Nephron progenitor cell (in vitro differentiated cells): Measurements from ENCODE around the gene FAM47E.
"Not testable (repeated sequence)": the region's sequence is repeated elsewhere in the genome, so short reads cannot be mapped to it uniquely, and the experiment has no call there.

Source experiments
- DNase-seq: peaks from one replicate; pipeline ENCODE4 v3.0.0; 2021
- H3K27ac Mint-ChIP-seq: 2 replicates; pipeline ENCODE4 v1.8.0; 2021; ENCODE audit warnings: mild to moderate bottlenecking, moderate library complexity, mixed read lengths
- H3K27me3 Mint-ChIP-seq: 2 replicates; pipeline ENCODE4 v1.8.0; 2021; ENCODE audit warnings: mild to moderate bottlenecking, low read depth, mixed read lengths; ENCODE audit not compliant: poor library complexity
- H3K36me3 Mint-ChIP-seq: 2 replicates; pipeline ENCODE4 v1.8.0; 2021; ENCODE audit warnings: low read depth, mixed read lengths
- H3K4me1 Mint-ChIP-seq: 2 replicates; pipeline ENCODE4 v1.8.0; 2021; ENCODE audit warnings: mixed read lengths
- H3K4me3 Mint-ChIP-seq: 2 replicates; pipeline ENCODE4 v1.8.0; 2021; ENCODE audit warnings: mild to moderate bottlenecking, moderate library complexity, mixed read lengths
- H3K9me3 Mint-ChIP-seq: 2 replicates; pipeline ENCODE4 v1.8.0; 2021; ENCODE audit warnings: mild to moderate bottlenecking, moderate library complexity, mixed read lengths
- CTCF ChIP-seq: fragments of 200-600 bp; sonication (generic); IDR thresholded peaks from 2 replicates; pipeline ENCODE4 v1.5.0; 2021; ENCODE audit warnings: antibody characterized with exemption

FAM47E gene

GRCh38 chr4:76277667-76278066 is 26.1 kb downstream of the FAM47E start:
- Mint-ChIP-seq H3K4me1 (no peaks in the 10 kb centered on the region), H3K4me3 (no peak overlapping the region), H3K9me3 (no peaks in the 10 kb centered on the region), H3K36me3 (no peaks in the 10 kb centered on the region), H3K27me3 (peaks cover 22% of the 10 kb centered on the region), H3K27ac (no peak overlapping the region)
- no peak for TF ChIP-seq CTCF
- DNase-seq, result no peak

GRCh38 chr4:76278583-76278982 is 27.1 kb downstream of the FAM47E start:
- no peaks in the 10 kb centered on the region for H3K36me3 Mint-ChIP-seq
- DNase-seq, result no peak
- no peaks in the 10 kb centered on the region for H3K4me1 Mint-ChIP-seq
- no peak overlapping the region for H3K4me3 Mint-ChIP-seq
- peaks cover 15% of the 10 kb centered on the region for H3K27me3 Mint-ChIP-seq
- TF ChIP-seq CTCF, result no peak
- no peaks in the 10 kb centered on the region for H3K9me3 Mint-ChIP-seq
- no peak overlapping the region for H3K27ac Mint-ChIP-seq

- no peak overlapping the region for H3K27ac Mint-ChIP-seq
- H3K4me1 Mint-ChIP-seq, result no peaks in the 10 kb centered on the region
- DNase-seq, result no peak
- no peak overlapping the region for H3K4me3 Mint-ChIP-seq
- no peaks in the 10 kb centered on the region for H3K36me3 Mint-ChIP-seq
- peaks cover 13% of the 10 kb centered on the region for H3K27me3 Mint-ChIP-seq
- H3K9me3 Mint-ChIP-seq, result no peaks in the 10 kb centered on the region
- no peak for TF ChIP-seq CTCF
Measured at GRCh38 chr4:76279462-76279861, 27.9 kb downstream of the FAM47E start.

GRCh38 chr4:76280488-76281441 is 29.2 kb downstream of the FAM47E start:
- peaks cover 12% of the 10 kb centered on the region for H3K27me3 Mint-ChIP-seq

GRCh38 chr4:76281594-76281993 is 30.1 kb downstream of the FAM47E start:
- not testable (repeated sequence) for H3K4me3 Mint-ChIP-seq, DNase-seq, H3K27ac Mint-ChIP-seq, H3K4me1 Mint-ChIP-seq, H3K36me3 Mint-ChIP-seq, H3K27me3 Mint-ChIP-seq
- peaks cover 14% of the 10 kb centered on the region for H3K9me3 Mint-ChIP-seq

More at GRCh38 chr4:76280488-76281441, 29.2 kb downstream of the FAM47E start:
- H3K9me3 Mint-ChIP-seq, result peaks cover 6% of the 10 kb centered on the region
- H3K4me3 Mint-ChIP-seq, result no peak overlapping the region
- DNase-seq, result no peak
- no peaks in the 10 kb centered on the region for H3K4me1 Mint-ChIP-seq
- H3K36me3 Mint-ChIP-seq, result no peaks in the 10 kb centered on the region
- TF ChIP-seq CTCF, result no peak
- H3K27ac Mint-ChIP-seq, result no peak overlapping the region

GRCh38 chr4:76282941-76283689 is 31.6 kb downstream of the FAM47E start:
- no peaks in the 10 kb centered on the region for H3K36me3 Mint-ChIP-seq

More at GRCh38 chr4:76282941-76283689, 31.6 kb downstream of the FAM47E start:
- H3K4me1 Mint-ChIP-seq, result no peaks in the 10 kb centered on the region
- peaks cover 14% of the 10 kb centered on the region for H3K27me3 Mint-ChIP-seq
- no peak overlapping the region for H3K27ac Mint-ChIP-seq
- DNase-seq, result no peak
- H3K4me3 Mint-ChIP-seq, result no peak overlapping the region
- TF ChIP-seq CTCF, result no peak
- H3K9me3 Mint-ChIP-seq, result peaks cover 29% of the 10 kb centered on the region
